WTC11 (cell line): ENCODE data around the gene TAF15. TPM values are rescaled to one million over a fixed set of nuclear protein-coding genes. Genes with fewer than 3 reads are reported as not detected.

Experiments used
- ATAC-seq: fragments of 200-7000 bp; cut with Tn5 transposase; 2 replicates; pipeline ENCODE4 v1.10.0; 2021; ENCODE audit warnings: mild to moderate bottlenecking, moderate library complexity
- CTCF ChIA-PET: fragments of 300-600 bp; sonication (Branson Sonifier 250); formaldehyde crosslinking; loops from one replicate; lab custom pipeline; 2021; ENCODE audit warnings: antibody characterized with exemption; lab: Charles Lee
- POLR2A ChIA-PET: fragments of 350-600 bp; sonication (Branson Sonifier 250); formaldehyde crosslinking; loops from one replicate; lab custom pipeline; 2021; ENCODE audit warnings: antibody characterized with exemption; lab: Charles Lee
- DNase-seq: peaks from one replicate; pipeline ENCODE4 v3.0.0; 2021; ENCODE audit warnings: low spot score
- H3K27ac Mint-ChIP-seq: 2 replicates; pipeline ENCODE4 v1.8.0; 2021; ENCODE audit warnings: mixed read lengths
- H3K27me3 Mint-ChIP-seq: 2 replicates; pipeline ENCODE4 v1.8.0; 2021; ENCODE audit warnings: low read depth, mild to moderate bottlenecking, moderate library complexity, mixed read lengths
- H3K36me3 Mint-ChIP-seq: 2 replicates; pipeline ENCODE4 v1.8.0; 2021; ENCODE audit warnings: mixed read lengths
- H3K4me1 Mint-ChIP-seq: 2 replicates; pipeline ENCODE4 v1.8.0; 2022; ENCODE audit warnings: mixed read lengths
- H3K4me3 Mint-ChIP-seq: 2 replicates; pipeline ENCODE4 v1.8.0; 2021; ENCODE audit warnings: mild to moderate bottlenecking, moderate library complexity, mixed read lengths
- H3K9me3 Mint-ChIP-seq: 2 replicates; pipeline ENCODE4 v1.8.0; 2021; ENCODE audit warnings: mixed read lengths
- ARID4B ChIP-seq: sonication (generic); formaldehyde crosslinking; IDR thresholded peaks from 2 replicates; pipeline ENCODE4 v1.8.0; 2023; ENCODE audit warnings: missing genetic modification reagents, mild to moderate bottlenecking, borderline replicate concordance
- ATF6 ChIP-seq: sonication (generic); formaldehyde crosslinking; IDR thresholded peaks from 2 replicates; pipeline ENCODE4 v1.8.1; 2023; ENCODE audit warnings: mild to moderate bottlenecking, missing genetic modification reagents
- E2F5 ChIP-seq: sonication (generic); formaldehyde crosslinking; IDR thresholded peaks from 2 replicates; pipeline ENCODE4 v1.8.1; 2022; ENCODE audit warnings: mild to moderate bottlenecking, moderate library complexity, missing genetic modification reagents
- FOXP1 ChIP-seq: sonication (generic); formaldehyde crosslinking; IDR thresholded peaks from 2 replicates; pipeline ENCODE4 v1.8.0; 2022; ENCODE audit warnings: missing genetic modification reagents, mild to moderate bottlenecking, moderate library complexity, borderline replicate concordance
- MXD4 ChIP-seq: fragments of 250-450 bp; sonication (Bioruptor Pico); IDR thresholded peaks from 2 replicates; pipeline ENCODE4 v1.8.0; 2021; ENCODE audit warnings: mild to moderate bottlenecking, moderate library complexity, borderline replicate concordance
- MYBL2 ChIP-seq: sonication (generic); formaldehyde crosslinking; IDR thresholded peaks from 2 replicates; pipeline ENCODE4 v1.8.1; 2023; ENCODE audit warnings: mild to moderate bottlenecking, moderate library complexity, missing genetic modification reagents
- NFE2L1 ChIP-seq: sonication (generic); formaldehyde crosslinking; IDR thresholded peaks from 2 replicates; pipeline ENCODE4 v1.8.1; 2023; ENCODE audit warnings: missing genetic modification reagents
- NR3C1 ChIP-seq: sonication (generic); formaldehyde crosslinking; conservative IDR thresholded peaks from 2 replicates; pipeline ENCODE4 v1.8.1; 2023; ENCODE audit warnings: low read depth, mild to moderate bottlenecking, missing genetic modification reagents
- OVOL2 ChIP-seq: fragments of 250-450 bp; sonication (Bioruptor Pico); IDR thresholded peaks from 2 replicates; pipeline ENCODE4 v1.9.0; 2021; ENCODE audit warnings: mild to moderate bottlenecking, borderline replicate concordance
- SOX15 ChIP-seq: fragments of 250-450 bp; sonication (Bioruptor Pico); IDR thresholded peaks from 2 replicates; pipeline ENCODE4 v1.9.0; 2021; ENCODE audit warnings: mild to moderate bottlenecking
- STAT6 ChIP-seq: sonication (generic); formaldehyde crosslinking; conservative IDR thresholded peaks from 2 replicates; pipeline ENCODE4 v1.8.1; 2023; ENCODE audit warnings: mild to moderate bottlenecking, low read depth, missing genetic modification reagents, moderate library complexity
- TCF7 ChIP-seq: sonication (generic); formaldehyde crosslinking; IDR thresholded peaks from 2 replicates; pipeline ENCODE4 v1.8.0; 2022; ENCODE audit warnings: mild to moderate bottlenecking, low read depth, missing genetic modification reagents, moderate library complexity
- TP53 ChIP-seq: sonication (generic); formaldehyde crosslinking; IDR thresholded peaks from 2 replicates; pipeline ENCODE4 v1.8.1; 2023; ENCODE audit warnings: mild to moderate bottlenecking, missing genetic modification reagents
- ZMAT4 ChIP-seq: fragments of 250-450 bp; sonication (Bioruptor Pico); IDR thresholded peaks from 2 replicates; pipeline ENCODE4 v1.9.0; 2021; ENCODE audit warnings: mild to moderate bottlenecking
- ZNF121 ChIP-seq: sonication (generic); formaldehyde crosslinking; IDR thresholded peaks from 2 replicates; pipeline ENCODE4 v1.8.0; 2023; ENCODE audit warnings: missing genetic modification reagents
- ZNF138 ChIP-seq: sonication (generic); formaldehyde crosslinking; conservative IDR thresholded peaks from 2 replicates; pipeline ENCODE4 v1.8.1; 2022; ENCODE audit warnings: mild to moderate bottlenecking, moderate library complexity, missing genetic modification reagents
- ZNF281 ChIP-seq: sonication (generic); formaldehyde crosslinking; IDR thresholded peaks from 2 replicates; pipeline ENCODE4 v1.8.0; 2023; ENCODE audit warnings: mild to moderate bottlenecking, missing genetic modification reagents
- ZSCAN18 ChIP-seq: fragments of 250-450 bp; sonication (Bioruptor Pico); IDR thresholded peaks from 2 replicates; pipeline ENCODE4 v2.1.2; 2022; ENCODE audit warnings: mild to moderate bottlenecking, moderate library complexity
- total RNA-seq: library from RNA; stranded (reverse); gene quantifications from 3 replicates; pipeline ENCODE4 v1.2.3, GENCODE V29; 2021

Gene TAF15
- total RNA-seq, 1 experiment from 2014 or later = 273 TPM

GRCh38 chr17:35893751-35894150, 84.5 kb downstream of the TAF15 start:
- Mint-ChIP-seq H3K4me3 (no peak overlapping the region), H3K36me3 (no peaks in the 10 kb centered on the region), H3K9me3 (no peaks in the 10 kb centered on the region), H3K27ac (no peak overlapping the region), H3K27me3 (no peaks in the 10 kb centered on the region), H3K4me1 (peaks cover 22% of the 10 kb centered on the region)
- DNase-seq (no peak), ATAC-seq (no peak)
- TF ChIP-seq MYBL2 (CRISPR knock-in tag) = no peak
- TF ChIP-seq ZNF121 (CRISPR knock-in tag) = no peak
- no peak for TF ChIP-seq NFE2L1
- TF ChIP-seq ZNF281 (CRISPR knock-in tag) = no peak
- TF ChIP-seq ZMAT4 (CRISPR knock-in tag) = no peak
- no peak for TF ChIP-seq ZSCAN18
- TF ChIP-seq OVOL2 (CRISPR knock-in tag) = no peak
- TF ChIP-seq TCF7 (CRISPR knock-in tag) = no peak
- no peak for TF ChIP-seq E2F5
- TF ChIP-seq ATF6 (CRISPR knock-in tag) = no peak
- no peak for TF ChIP-seq TP53 (CRISPR knock-in tag)
- ChIA-PET POLR2A (no interaction called here), CTCF (interaction anchor here (1.0 kb wide), 1 partner anchor 82 kb away, joined by 3 read pairs; no protein-coding TSS in a partner anchor)

- CTCF ChIA-PET = interaction anchor here (1.0 kb wide), 1 partner anchor 82 kb away, joined by 3 read pairs; no protein-coding TSS in a partner anchor
These were observed 84.9 kb downstream of the TAF15 start for GRCh38 chr17:35894206-35894605.

More at GRCh38 chr17:35894206-35894605, 84.9 kb downstream of the TAF15 start:
- H3K36me3 Mint-ChIP-seq = no peaks in the 10 kb centered on the region
- ATAC-seq (no peak), DNase-seq (no peak)
- POLR2A ChIA-PET = no interaction called here
- H3K27ac Mint-ChIP-seq = no peak overlapping the region
- no peak for TF ChIP-seq MXD4
- no peak for TF ChIP-seq ZNF138 (CRISPR knock-in tag)
- TF ChIP-seq STAT6 (CRISPR knock-in tag) = no peak
- no peak for TF ChIP-seq SOX15 (CRISPR knock-in tag)
- TF ChIP-seq NR3C1 (CRISPR knock-in tag) = no peak
- no peak for TF ChIP-seq FOXP1 (CRISPR knock-in tag)
- TF ChIP-seq ARID4B = no peak
- no peak overlapping the region for H3K4me3 Mint-ChIP-seq
- H3K27me3 Mint-ChIP-seq = no peaks in the 10 kb centered on the region
- no peaks in the 10 kb centered on the region for H3K9me3 Mint-ChIP-seq
- peaks cover 22% of the 10 kb centered on the region for H3K4me1 Mint-ChIP-seq
